Measurements from ENCODE around the gene MRPS6. TPM values are rescaled to one million over a fixed set of nuclear protein-coding genes. Genes with fewer than 3 reads are reported as not detected.

MRPS6 gene
- total RNA-seq, 2 donors from 2014 or later = 2.3 to 15.8 TPM

- Histone ChIP-seq H3K27me3 (no peaks in the 10 kb centered on the region), H3K27ac (no peak overlapping the region), H3K4me3 (no peak overlapping the region), H3K4me1 (no peaks in the 10 kb centered on the region), H3K9me3 (no peaks in the 10 kb centered on the region), H3K36me3 (replicated peaks in 1 of 2; ENCODE audit: insufficient read depth in 1 of 2, low read depth in 2 of 2) (no peaks in the 10 kb centered on the region)
- TF ChIP-seq POLR2A (IDR thresholded peaks at IDR 0.05) (no peak), CTCF (IDR thresholded peaks at IDR 0.05) (no peak)
- DNase-seq = no peak
- no peak for ATAC-seq
- intact Hi-C loops (cut with DNase I) = no loop called here
- WGBS, 2 donors = 94 to 96% methylated on average over 6 of the region's 6 CpGs
Observed at GRCh38 chr21:34144224-34144623, 70.8 kb downstream of the MRPS6 start.

- Histone ChIP-seq H3K27me3 (no peaks in the 10 kb centered on the region), H3K27ac (no peak overlapping the region), H3K36me3 (replicated peaks in 1 of 2; ENCODE audit: insufficient read depth in 1 of 2, low read depth in 2 of 2) (no peaks in the 10 kb centered on the region), H3K9me3 (no peaks in the 10 kb centered on the region), H3K4me3 (no peak overlapping the region), H3K4me1 (no peaks in the 10 kb centered on the region)
- intact Hi-C loops (cut with DNase I) = no loop called here
- DNase-seq (no peak), ATAC-seq (no peak)
- 91 to 92% methylated on average over 10 of the region's 10 CpGs for WGBS, 2 donors
- no peak for TF ChIP-seq CTCF (IDR thresholded peaks at IDR 0.05)
- no peak for TF ChIP-seq POLR2A (IDR thresholded peaks at IDR 0.05)
Observed at GRCh38 chr21:34147792-34148418, 74.5 kb downstream of the MRPS6 start.

GRCh38 chr21:34148419-34148804 lies 75.0 kb downstream of the MRPS6 start:
- no peak for ATAC-seq

GRCh38 chr21:34148826-34149558 lies 75.6 kb downstream of the MRPS6 start:
- no peak for DNase-seq
- no peak overlapping the region for H3K27ac ChIP-seq
- no peaks in the 10 kb centered on the region for H3K36me3 ChIP-seq (replicated peaks in 1 of 2; ENCODE audit: insufficient read depth in 1 of 2, low read depth in 2 of 2)
- H3K4me3 ChIP-seq = no peak overlapping the region
- 92 to 98% methylated on average over 7 of the region's 7 CpGs for WGBS, 2 donors
- no peaks in the 10 kb centered on the region for H3K4me1 ChIP-seq
- intact Hi-C loops (cut with DNase I) = no loop called here
- H3K27me3 ChIP-seq = no peaks in the 10 kb centered on the region
- TF ChIP-seq POLR2A (IDR thresholded peaks at IDR 0.05) (no peak), CTCF (IDR thresholded peaks at IDR 0.05) (no peak)
- no peak for ATAC-seq
- H3K9me3 ChIP-seq = no peaks in the 10 kb centered on the region

More at GRCh38 chr21:34148419-34148804, 75.0 kb downstream of the MRPS6 start:
- Histone ChIP-seq H3K27ac (no peak overlapping the region), H3K36me3 (replicated peaks in 1 of 2; ENCODE audit: insufficient read depth in 1 of 2, low read depth in 2 of 2) (no peaks in the 10 kb centered on the region), H3K9me3 (no peaks in the 10 kb centered on the region), H3K4me3 (no peak overlapping the region), H3K27me3 (no peaks in the 10 kb centered on the region), H3K4me1 (no peaks in the 10 kb centered on the region)
- TF ChIP-seq CTCF (IDR thresholded peaks at IDR 0.05) (no peak), POLR2A (IDR thresholded peaks at IDR 0.05) (no peak)
- no peak for DNase-seq
- intact Hi-C loops (cut with DNase I) = no loop called here
- WGBS, 2 donors = 72 to 75% methylated on average over 3 of the region's 3 CpGs
